Thoracic aorta (tissue), 2 donors: ENCODE measurements around the gene SLC9A4. TPM values are rescaled to one million over a fixed set of nuclear protein-coding genes. Genes with fewer than 3 reads are reported as not detected.

ENCODE experiments used
- ATAC-seq: fragments of 150-250 bp; one replicate; pipeline ENCODE4 v1.8.0; 2017; ENCODE audit warnings: low read depth; ENCODE audit not compliant: insufficient number of reproducible peaks, low FRiP score
- DNase-seq: peaks from one replicate; pipeline ENCODE4 v3.0.0-alpha.2; 2020; ENCODE audit warnings: low spot score
- H3K27ac ChIP-seq, 2 donors: fragments of 200-600 bp; sonication (generic); 1 replicate in 1 of 2; 2 replicates in 1 of 2; pipeline ENCODE4 v1.5.1; 2016; ENCODE audit warnings: mild to moderate bottlenecking in 2 of 2, moderate library complexity in 2 of 2
- H3K27me3 ChIP-seq: fragments of 200-600 bp; sonication (generic); replicated peaks from 2 replicates; pipeline ENCODE4 v1.6.0; 2016; ENCODE audit warnings: mild to moderate bottlenecking; ENCODE audit not compliant: insufficient read depth
- H3K36me3 ChIP-seq: fragments of 200-600 bp; sonication (generic); one replicate; pipeline ENCODE4 v1.5.1; 2016
- H3K4me1 ChIP-seq, 2 donors: fragments of 200-600 bp; sonication (generic); 1 replicate in 1 of 2; 2 replicates in 1 of 2; pipeline versions ENCODE4 v1.5.1 to v1.6.0; 2016; ENCODE audit warnings: low read depth in 2 of 2, mild to moderate bottlenecking in 1 of 2; ENCODE audit not compliant: control insufficient read depth in 1 of 2
- H3K4me3 ChIP-seq: fragments of 200-600 bp; sonication (generic); 2 replicates; pipeline ENCODE4 v1.5.1; 2016; ENCODE audit warnings: mild to moderate bottlenecking
- H3K9me3 ChIP-seq: fragments of 200-600 bp; sonication (generic); 2 replicates; pipeline ENCODE4 v1.5.1; 2016
- CTCF ChIP-seq: fragments of 200-600 bp; sonication (generic); IDR thresholded peaks from one replicate; pipeline ENCODE4 v1.5.1; 2019; ENCODE audit warnings: antibody characterized with exemption
- total RNA-seq, 2 donors: library from RNA; depleted of rRNA; stranded (reverse); fragments of >200 nt; gene quantifications; one replicate each; pipeline versions ENCODE4 v1.1.0 to v1.2.3, GENCODE V29; 2016

The SLC9A4 gene
- total RNA-seq, 2 donors from 2014 or later = 1.4 TPM; not detected in 1

- Histone ChIP-seq H3K36me3 (no peaks in the 10 kb centered on the region), H3K4me3 (no peak overlapping the region), H3K27me3 (no peaks in the 10 kb centered on the region), H3K27ac (no peak overlapping the region), H3K9me3 (no peaks in the 10 kb centered on the region), H3K4me1 (no peaks in the 10 kb centered on the region)
- DNase-seq (no peak), ATAC-seq (no peak)
- no peak for TF ChIP-seq CTCF
Observed at GRCh38 chr2:102428573-102428972, 44.5 kb upstream of the SLC9A4 start.

DNA sequence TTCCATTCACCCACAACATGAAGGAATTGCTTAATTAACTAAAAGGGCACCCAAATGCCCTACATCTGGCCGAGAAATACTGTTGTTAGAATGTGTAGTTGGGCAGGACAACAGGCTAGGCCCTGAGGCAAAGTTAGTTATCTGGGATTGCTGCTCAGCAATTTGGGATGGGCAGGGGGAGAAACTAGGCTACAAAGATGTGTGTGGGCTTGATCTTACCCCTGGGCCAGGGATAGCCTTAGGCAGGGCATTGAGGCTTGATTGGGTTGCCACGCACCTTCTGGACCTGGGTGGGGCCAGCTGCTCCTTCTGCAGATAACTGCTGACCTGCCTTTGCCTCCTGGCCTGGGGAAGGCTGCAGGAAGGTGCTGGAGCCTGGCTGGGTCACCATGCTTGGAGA is 40.6 kb upstream of the SLC9A4 start:
- H3K9me3 ChIP-seq = no peaks in the 10 kb centered on the region
- H3K27ac ChIP-seq = no peak overlapping the region
- no peaks in the 10 kb centered on the region for H3K4me1 ChIP-seq
- no peak for ATAC-seq
- TF ChIP-seq CTCF = no peak
- no peak for DNase-seq
- no peaks in the 10 kb centered on the region for H3K36me3 ChIP-seq
- no peaks in the 10 kb centered on the region for H3K27me3 ChIP-seq
- no peak overlapping the region for H3K4me3 ChIP-seq

DNA sequence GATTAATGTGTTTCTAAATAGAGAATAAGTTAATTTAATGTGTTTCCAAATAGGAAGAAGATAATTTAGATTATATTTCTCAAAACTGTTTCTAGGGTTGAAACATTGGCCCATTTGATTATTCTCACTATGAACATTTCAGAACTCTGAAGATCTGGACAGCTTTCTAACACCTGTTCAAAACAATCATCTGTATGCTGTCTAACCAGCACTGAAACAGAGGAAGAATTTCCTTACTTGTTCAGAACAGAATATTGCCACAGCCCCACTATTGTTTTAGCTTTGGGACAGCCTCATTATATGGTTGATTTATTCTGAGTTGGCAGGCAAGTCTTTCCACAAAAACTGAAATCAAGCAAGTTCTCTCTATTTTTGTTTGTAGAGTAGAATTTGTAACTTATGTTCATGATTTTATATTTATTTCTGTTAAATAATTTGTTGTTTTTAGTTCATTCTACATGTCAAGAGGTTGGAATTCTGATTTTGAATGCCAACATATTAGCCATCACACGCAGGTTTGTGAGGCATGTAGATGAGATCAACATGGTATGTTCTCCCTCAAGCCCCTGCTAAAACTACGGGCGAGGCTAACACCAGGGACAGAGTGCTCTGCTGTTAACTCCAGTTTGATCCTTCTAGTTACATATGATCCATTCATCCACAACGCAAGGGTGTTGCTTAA is 38.9 kb upstream of the SLC9A4 start:
- ATAC-seq (no peak), DNase-seq (no peak)
- Histone ChIP-seq H3K27ac (no peak overlapping the region), H3K9me3 (no peaks in the 10 kb centered on the region), H3K4me3 (no peak overlapping the region), H3K4me1 (no peaks in the 10 kb centered on the region), H3K36me3 (no peaks in the 10 kb centered on the region), H3K27me3 (no peaks in the 10 kb centered on the region)
- TF ChIP-seq CTCF = no peak

- H3K36me3 ChIP-seq = no peaks in the 10 kb centered on the region
- no peak for TF ChIP-seq CTCF
- DNase-seq (no peak), ATAC-seq (no peak)
- no peaks in the 10 kb centered on the region for H3K27me3 ChIP-seq
- H3K4me3 ChIP-seq = no peak overlapping the region
- H3K27ac ChIP-seq = no peak overlapping the region
- H3K4me1 ChIP-seq = no peaks in the 10 kb centered on the region
- H3K9me3 ChIP-seq = no peaks in the 10 kb centered on the region
Observed at GRCh38 chr2:102434655-102435381, 38.2 kb upstream of the SLC9A4 start.

- Histone ChIP-seq H3K4me3 (no peak overlapping the region), H3K27ac (no peak overlapping the region), H3K36me3 (no peaks in the 10 kb centered on the region), H3K9me3 (no peaks in the 10 kb centered on the region), H3K4me1 (no peaks in the 10 kb centered on the region), H3K27me3 (no peaks in the 10 kb centered on the region)
- no peak for ATAC-seq
- TF ChIP-seq CTCF = no peak
- DNase-seq = no peak
Observed at GRCh38 chr2:102435741-102436140, 37.3 kb upstream of the SLC9A4 start.
